ENCODE data around the gene DMBX1.

The DMBX1 gene

DNA sequence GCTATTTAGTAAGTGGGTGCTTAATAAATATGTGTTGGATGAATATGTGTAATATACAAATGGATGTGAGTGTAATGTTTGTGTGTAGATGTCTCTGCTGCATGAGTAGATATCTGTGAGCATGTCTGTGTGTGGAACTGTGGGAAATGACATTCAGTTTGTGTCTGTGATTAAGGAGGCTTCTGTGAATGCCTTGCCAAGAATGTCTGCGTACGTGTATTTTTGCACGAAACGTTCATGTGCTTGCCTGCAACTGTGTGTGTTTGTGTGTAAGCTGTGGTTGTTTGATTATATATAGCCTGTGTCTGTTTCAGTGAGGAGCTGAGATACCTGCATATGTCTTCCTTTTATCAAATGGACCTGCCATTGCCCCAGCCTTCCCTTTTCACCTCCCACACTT is 13.8 kb downstream of the DMBX1 start:
- no peak for TF ChIP-seq OSR1 (CRISPR knock-in tag; IDR thresholded peaks at IDR 0.05)
- TF ChIP-seq, protein P1, sequence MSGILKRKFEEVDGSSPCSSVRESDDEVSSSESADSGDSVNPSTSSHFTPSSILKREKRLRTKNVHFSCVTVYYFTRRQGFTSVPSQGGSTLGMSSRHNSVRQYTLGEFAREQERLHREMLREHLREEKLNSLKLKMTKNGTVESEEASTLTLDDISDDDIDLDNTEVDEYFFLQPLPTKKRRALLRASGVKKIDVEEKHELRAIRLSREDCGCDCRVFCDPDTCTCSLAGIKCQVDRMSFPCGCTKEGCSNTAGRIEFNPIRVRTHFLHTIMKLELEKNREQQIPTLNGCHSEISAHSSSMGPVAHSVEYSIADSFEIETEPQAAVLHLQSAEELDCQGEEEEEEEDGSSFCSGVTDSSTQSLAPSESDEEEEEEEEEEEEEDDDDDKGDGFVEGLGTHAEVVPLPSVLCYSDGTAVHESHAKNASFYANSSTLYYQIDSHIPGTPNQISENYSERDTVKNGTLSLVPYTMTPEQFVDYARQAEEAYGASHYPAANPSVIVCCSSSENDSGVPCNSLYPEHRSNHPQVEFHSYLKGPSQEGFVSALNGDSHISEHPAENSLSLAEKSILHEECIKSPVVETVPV (CRISPR knock-in tag; IDR thresholded peaks at IDR 0.05), result no peak
- no peak for TF ChIP-seq CSDC2 (CRISPR knock-in tag; IDR thresholded peaks at IDR 0.05)
- TF ChIP-seq TOX (CRISPR knock-in tag; IDR thresholded peaks at IDR 0.05; ENCODE audit: borderline replicate concordance), result no peak
- no peak for ATAC-seq

DNA sequence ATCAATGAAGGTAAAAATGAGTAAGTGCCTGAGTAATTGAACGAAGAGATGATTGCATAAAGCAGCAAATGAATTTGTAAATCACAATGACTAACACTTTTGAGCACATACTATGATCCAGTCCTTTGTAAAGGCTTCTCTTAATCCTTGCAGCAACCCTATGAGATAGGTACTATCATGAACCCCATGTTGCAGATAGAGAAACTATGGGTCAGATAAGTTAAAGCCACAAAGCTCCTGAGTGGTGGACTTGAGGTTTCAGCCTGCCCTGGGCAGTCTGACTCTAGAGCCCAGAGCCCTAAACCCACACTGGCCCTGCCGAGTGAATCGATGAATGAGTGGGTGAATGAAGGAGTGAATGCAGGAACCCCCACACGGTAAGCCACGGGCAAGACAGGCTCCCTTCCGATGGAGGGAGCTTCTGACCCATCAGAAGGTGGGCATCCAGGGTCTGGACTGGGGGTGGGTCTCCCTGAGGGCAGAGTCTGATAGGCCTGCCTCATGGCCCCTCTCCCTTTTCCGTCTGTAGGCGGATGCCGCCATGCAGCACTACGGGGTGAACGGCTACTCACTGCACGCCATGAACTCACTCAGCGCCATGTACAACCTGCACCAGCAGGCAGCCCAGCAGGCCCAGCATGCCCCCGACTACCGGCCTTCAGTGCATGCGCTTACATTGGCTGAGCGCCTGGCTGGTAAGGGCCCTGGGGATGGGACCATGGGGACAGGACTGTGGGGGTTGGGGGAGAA is 17.0 kb downstream of the DMBX1 start:
- ATAC-seq, result no peak
- TF ChIP-seq, protein P2, sequence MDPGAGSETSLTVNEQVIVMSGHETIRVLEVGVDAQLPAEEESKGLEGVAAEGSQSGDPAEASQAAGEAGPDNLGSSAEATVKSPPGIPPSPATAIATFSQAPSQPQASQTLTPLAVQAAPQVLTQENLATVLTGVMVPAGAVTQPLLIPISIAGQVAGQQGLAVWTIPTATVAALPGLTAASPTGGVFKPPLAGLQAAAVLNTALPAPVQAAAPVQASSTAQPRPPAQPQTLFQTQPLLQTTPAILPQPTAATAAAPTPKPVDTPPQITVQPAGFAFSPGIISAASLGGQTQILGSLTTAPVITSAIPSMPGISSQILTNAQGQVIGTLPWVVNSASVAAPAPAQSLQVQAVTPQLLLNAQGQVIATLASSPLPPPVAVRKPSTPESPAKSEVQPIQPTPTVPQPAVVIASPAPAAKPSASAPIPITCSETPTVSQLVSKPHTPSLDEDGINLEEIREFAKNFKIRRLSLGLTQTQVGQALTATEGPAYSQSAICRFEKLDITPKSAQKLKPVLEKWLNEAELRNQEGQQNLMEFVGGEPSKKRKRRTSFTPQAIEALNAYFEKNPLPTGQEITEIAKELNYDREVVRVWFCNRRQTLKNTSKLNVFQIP (CRISPR knock-in tag; IDR thresholded peaks at IDR 0.05; ENCODE audit: borderline replicate concordance, low read depth), result no peak
- TF ChIP-seq ZNF565 (CRISPR knock-in tag; conservative IDR thresholded peaks at IDR 0.05; ENCODE audit: low read depth) (no peak), BACH2 (CRISPR knock-in tag; IDR thresholded peaks at IDR 0.05; ENCODE audit: borderline replicate concordance) (no peak), GLIS3 (CRISPR knock-in tag; IDR thresholded peaks at IDR 0.05) (no peak), CSDC2 (CRISPR knock-in tag; IDR thresholded peaks at IDR 0.05) (no peak), ZNF70 (CRISPR knock-in tag; IDR thresholded peaks at IDR 0.05) (no peak), RARB (CRISPR knock-in tag; IDR thresholded peaks at IDR 0.05) (no peak), ZFP3 (CRISPR knock-in tag; IDR thresholded peaks at IDR 0.05) (no peak), PPARA (CRISPR knock-in tag; IDR thresholded peaks at IDR 0.05; ENCODE audit: borderline replicate concordance) (no peak), ARNTL (CRISPR knock-in tag; IDR thresholded peaks at IDR 0.05; ENCODE audit: borderline replicate concordance, low read depth) (no peak), ISL1 (CRISPR knock-in tag; IDR thresholded peaks at IDR 0.05) (no peak), ZC3H10 (CRISPR knock-in tag; IDR thresholded peaks at IDR 0.05) (no peak), TCF4 (CRISPR knock-in tag; IDR thresholded peaks at IDR 0.05; ENCODE audit: borderline replicate concordance) (no peak), SNAI2 (CRISPR knock-in tag; IDR thresholded peaks at IDR 0.05) (no peak)
- TF ChIP-seq, protein P3, sequence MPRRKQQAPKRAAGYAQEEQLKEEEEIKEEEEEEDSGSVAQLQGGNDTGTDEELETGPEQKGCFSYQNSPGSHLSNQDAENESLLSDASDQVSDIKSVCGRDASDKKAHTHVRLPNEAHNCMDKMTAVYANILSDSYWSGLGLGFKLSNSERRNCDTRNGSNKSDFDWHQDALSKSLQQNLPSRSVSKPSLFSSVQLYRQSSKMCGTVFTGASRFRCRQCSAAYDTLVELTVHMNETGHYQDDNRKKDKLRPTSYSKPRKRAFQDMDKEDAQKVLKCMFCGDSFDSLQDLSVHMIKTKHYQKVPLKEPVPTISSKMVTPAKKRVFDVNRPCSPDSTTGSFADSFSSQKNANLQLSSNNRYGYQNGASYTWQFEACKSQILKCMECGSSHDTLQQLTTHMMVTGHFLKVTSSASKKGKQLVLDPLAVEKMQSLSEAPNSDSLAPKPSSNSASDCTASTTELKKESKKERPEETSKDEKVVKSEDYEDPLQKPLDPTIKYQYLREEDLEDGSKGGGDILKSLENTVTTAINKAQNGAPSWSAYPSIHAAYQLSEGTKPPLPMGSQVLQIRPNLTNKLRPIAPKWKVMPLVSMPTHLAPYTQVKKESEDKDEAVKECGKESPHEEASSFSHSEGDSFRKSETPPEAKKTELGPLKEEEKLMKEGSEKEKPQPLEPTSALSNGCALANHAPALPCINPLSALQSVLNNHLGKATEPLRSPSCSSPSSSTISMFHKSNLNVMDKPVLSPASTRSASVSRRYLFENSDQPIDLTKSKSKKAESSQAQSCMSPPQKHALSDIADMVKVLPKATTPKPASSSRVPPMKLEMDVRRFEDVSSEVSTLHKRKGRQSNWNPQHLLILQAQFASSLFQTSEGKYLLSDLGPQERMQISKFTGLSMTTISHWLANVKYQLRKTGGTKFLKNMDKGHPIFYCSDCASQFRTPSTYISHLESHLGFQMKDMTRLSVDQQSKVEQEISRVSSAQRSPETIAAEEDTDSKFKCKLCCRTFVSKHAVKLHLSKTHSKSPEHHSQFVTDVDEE (CRISPR knock-in tag; IDR thresholded peaks at IDR 0.05), result no peak
- TF ChIP-seq, protein P1 (CRISPR knock-in tag; IDR thresholded peaks at IDR 0.05), result no peak

DNA sequence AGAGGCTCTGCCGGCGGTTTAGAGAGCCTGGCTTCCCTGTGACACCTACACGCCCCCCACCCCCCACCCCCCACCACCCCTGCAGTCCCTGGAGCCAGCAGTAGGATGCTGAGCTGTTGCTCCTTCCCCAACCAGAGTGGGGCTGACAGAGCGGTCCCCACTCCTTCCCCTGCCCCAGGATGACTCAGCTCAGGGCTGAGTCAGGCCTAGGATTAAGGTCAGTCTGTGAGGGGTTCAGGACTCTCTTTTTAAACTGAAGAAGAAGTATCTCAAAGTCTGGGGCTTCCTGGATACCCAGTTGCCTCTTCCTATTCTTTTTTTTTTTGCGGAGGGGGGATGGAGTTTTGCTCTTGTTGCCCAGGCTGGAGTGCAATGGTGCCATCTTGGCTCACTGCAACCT is 19.1 kb downstream of the DMBX1 start:
- TF ChIP-seq RARB (CRISPR knock-in tag; IDR thresholded peaks at IDR 0.05), result no peak
- TF ChIP-seq ISL1 (CRISPR knock-in tag; IDR thresholded peaks at IDR 0.05), result no peak
- no peak for TF ChIP-seq PPARA (CRISPR knock-in tag; IDR thresholded peaks at IDR 0.05; ENCODE audit: borderline replicate concordance)
- no peak for TF ChIP-seq ZNF565 (CRISPR knock-in tag; conservative IDR thresholded peaks at IDR 0.05; ENCODE audit: low read depth)
- no peak for TF ChIP-seq ZC3H10 (CRISPR knock-in tag; IDR thresholded peaks at IDR 0.05)
- TF ChIP-seq TCF4 (CRISPR knock-in tag; IDR thresholded peaks at IDR 0.05; ENCODE audit: borderline replicate concordance), result no peak
- TF ChIP-seq ESRRG (CRISPR knock-in tag; IDR thresholded peaks at IDR 0.05), result no peak
- ATAC-seq, result peak; percentile 81

DNA sequence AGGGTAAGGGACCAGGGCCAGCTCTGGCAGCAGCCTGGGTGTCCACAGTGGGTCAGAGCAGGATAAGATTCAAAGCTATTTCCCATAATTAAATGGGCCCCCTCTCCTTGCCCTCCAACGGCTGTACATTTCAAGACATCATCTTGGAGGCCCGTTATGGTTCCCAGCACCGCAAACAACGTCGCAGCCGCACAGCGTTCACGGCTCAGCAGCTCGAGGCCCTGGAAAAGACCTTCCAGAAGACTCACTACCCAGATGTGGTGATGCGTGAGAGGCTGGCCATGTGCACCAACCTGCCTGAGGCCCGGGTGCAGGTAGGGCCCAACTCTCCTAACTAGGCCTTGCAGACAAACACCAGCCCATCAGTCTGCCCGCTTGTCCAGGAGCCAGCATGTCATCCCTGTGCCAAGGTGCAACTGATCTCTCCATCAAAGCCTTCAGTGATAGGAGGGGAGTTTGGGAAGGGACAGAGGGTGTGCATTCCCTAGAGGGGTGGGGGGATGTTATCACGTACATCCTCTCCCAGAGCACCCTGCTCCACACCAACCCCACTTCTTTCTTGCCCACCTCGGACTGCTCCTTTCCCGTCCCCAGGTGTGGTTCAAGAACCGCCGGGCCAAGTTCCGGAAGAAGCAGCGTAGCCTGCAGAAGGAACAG is 20.8 kb downstream of the DMBX1 start:
- TF ChIP-seq, protein P1 (CRISPR knock-in tag; IDR thresholded peaks at IDR 0.05), result no peak
- no peak for TF ChIP-seq BACH2 (CRISPR knock-in tag; IDR thresholded peaks at IDR 0.05; ENCODE audit: borderline replicate concordance)
- TF ChIP-seq, protein P3 (CRISPR knock-in tag; IDR thresholded peaks at IDR 0.05), result no peak

More for the DNA sequence above, 20.8 kb downstream of the DMBX1 start:
- ATAC-seq, result no peak

Measured in SK-N-SH treated with all-trans-retinoic acid at 6 μM for 48 hours (cell line).